Colonic mucosa (tissue), 4 donors: Measurements from ENCODE around the gene USP36. TPM values are rescaled to one million over a fixed set of nuclear protein-coding genes. Genes with fewer than 3 reads are reported as not detected.

Source experiments
- DNase-seq: peaks from one replicate; pipeline ENCODE4 v3.0.0-alpha.2; 2020
- H3K27ac ChIP-seq: fragments of 200-600 bp; one replicate; pipeline ENCODE4 v1.8.0; 2021
- H3K27me3 ChIP-seq: fragments of 200-600 bp; one replicate; pipeline ENCODE4 v1.8.0; 2021
- H3K36me3 ChIP-seq: fragments of 200-600 bp; one replicate; pipeline ENCODE4 v1.8.0; 2021
- H3K4me1 ChIP-seq: fragments of 200-600 bp; one replicate; pipeline ENCODE4 v1.8.0; 2021; ENCODE audit warnings: mild to moderate bottlenecking
- H3K4me3 ChIP-seq: fragments of 200-600 bp; one replicate; pipeline ENCODE4 v1.8.0; 2021
- H3K9ac ChIP-seq, 2 donors: one replicate each; pipeline ENCODE4 v1.7.0; 2013; ENCODE audit warnings: control low read depth in 2 of 2, low read depth in 2 of 2, low read length in 2 of 2
- H3K9me3 ChIP-seq: fragments of 200-600 bp; one replicate; pipeline ENCODE4 v1.8.0; 2021
- intact Hi-C: fragments of 100-400 bp; cut with DNase I; formaldehyde crosslinking; loops from one replicate; pipeline ENCODE4 v1.14.1; 2022
- total RNA-seq, 2 donors: library from RNA; stranded (reverse); fragmentation: NEBNext Ultra II Directional in 1 of 2; extraction: Animal tissue kit (Norgen Biotek cat#: 25700) in 1 of 2; gene quantifications; one replicate each; pipeline ENCODE4 v1.2.1, GENCODE V29; 2021
- TF ChIP-seq, protein P1 (sequence below): fragments of 200-600 bp; IDR thresholded peaks from one replicate; pipeline ENCODE4 v1.8.0; 2022; ENCODE audit warnings: antibody characterized with exemption, mild to moderate bottlenecking
- donor health status: healthy.
- donor health status: DM: no; HTN: no; CAD: no.
- donor health status: DM: no; HTN: no; CAD: no.

USP36 gene
- total RNA-seq, 2 donors from 2014 or later, result 27.4 to 32.6 TPM

DNA sequence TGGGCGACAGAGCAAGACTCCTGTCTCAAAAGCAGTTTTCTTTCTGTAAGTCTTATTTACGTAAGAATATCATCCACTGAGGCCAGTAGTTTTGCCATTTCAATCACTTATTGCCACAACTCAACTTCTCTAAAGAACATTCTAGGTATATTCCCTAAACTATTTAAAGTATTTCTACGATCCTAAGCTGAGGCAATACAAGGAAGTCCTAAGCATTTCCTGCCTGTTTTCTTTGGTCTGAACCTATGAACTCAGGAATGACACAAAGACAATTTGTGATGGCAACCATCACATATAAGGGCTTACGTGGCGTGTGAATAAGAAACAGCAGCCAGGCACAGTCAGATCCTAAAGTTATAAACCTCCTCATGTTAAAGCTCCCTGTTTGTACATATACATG lies 14.2 kb downstream of the USP36 start:
- intact Hi-C loops, result no loop called here
- TF ChIP-seq, protein P1, sequence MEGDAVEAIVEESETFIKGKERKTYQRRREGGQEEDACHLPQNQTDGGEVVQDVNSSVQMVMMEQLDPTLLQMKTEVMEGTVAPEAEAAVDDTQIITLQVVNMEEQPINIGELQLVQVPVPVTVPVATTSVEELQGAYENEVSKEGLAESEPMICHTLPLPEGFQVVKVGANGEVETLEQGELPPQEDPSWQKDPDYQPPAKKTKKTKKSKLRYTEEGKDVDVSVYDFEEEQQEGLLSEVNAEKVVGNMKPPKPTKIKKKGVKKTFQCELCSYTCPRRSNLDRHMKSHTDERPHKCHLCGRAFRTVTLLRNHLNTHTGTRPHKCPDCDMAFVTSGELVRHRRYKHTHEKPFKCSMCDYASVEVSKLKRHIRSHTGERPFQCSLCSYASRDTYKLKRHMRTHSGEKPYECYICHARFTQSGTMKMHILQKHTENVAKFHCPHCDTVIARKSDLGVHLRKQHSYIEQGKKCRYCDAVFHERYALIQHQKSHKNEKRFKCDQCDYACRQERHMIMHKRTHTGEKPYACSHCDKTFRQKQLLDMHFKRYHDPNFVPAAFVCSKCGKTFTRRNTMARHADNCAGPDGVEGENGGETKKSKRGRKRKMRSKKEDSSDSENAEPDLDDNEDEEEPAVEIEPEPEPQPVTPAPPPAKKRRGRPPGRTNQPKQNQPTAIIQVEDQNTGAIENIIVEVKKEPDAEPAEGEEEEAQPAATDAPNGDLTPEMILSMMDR, result no peak
- Histone ChIP-seq H3K36me3 (peaks cover 13% of the 10 kb centered on the region), H3K9ac (no peak overlapping the region), H3K4me1 (no peaks in the 10 kb centered on the region), H3K27ac (no peak overlapping the region), H3K27me3 (no peaks in the 10 kb centered on the region), H3K9me3 (no peaks in the 10 kb centered on the region), H3K4me3 (no peak overlapping the region)
- DNase-seq, result no peak

DNA sequence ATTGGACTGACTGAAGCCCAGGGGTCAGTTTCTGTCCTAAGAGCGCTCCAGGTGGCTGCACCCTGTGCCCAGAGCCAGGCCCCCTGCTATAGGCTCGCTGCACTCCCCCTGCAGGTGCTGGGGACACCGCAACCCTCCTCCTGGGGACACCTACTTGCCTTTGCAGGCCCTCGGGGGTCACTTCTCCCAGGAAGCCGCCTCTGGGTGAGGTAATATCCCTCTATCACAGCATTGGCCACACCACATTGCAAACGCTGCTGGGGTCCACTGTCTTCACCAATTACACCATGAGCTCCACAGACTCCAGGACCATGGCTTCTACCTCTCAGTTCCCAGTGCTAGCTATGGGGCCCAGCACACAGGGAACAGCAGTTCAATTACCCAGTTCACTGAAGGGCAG lies 14.9 kb downstream of the USP36 start:
- H3K4me3 ChIP-seq, result no peak overlapping the region
- H3K4me1 ChIP-seq, result no peaks in the 10 kb centered on the region
- intact Hi-C loops, result no loop called here
- H3K27ac ChIP-seq, result no peak overlapping the region
- TF ChIP-seq, protein P1, result no peak
- peaks cover 13% of the 10 kb centered on the region for H3K36me3 ChIP-seq
- DNase-seq, result no peak
- H3K27me3 ChIP-seq, result no peaks in the 10 kb centered on the region
- H3K9ac ChIP-seq, result no peak overlapping the region
- no peaks in the 10 kb centered on the region for H3K9me3 ChIP-seq

GRCh38 chr17:78824240-78824639 lies 16.4 kb downstream of the USP36 start:
- Histone ChIP-seq H3K9ac (no peak overlapping the region), H3K36me3 (peaks cover 5% of the 10 kb centered on the region), H3K27ac (no peak overlapping the region), H3K9me3 (no peaks in the 10 kb centered on the region), H3K27me3 (no peaks in the 10 kb centered on the region), H3K4me3 (no peak overlapping the region), H3K4me1 (no peaks in the 10 kb centered on the region)
- intact Hi-C loops, result no loop called here
- DNase-seq, result no peak
- TF ChIP-seq, protein P1, result no peak

DNA sequence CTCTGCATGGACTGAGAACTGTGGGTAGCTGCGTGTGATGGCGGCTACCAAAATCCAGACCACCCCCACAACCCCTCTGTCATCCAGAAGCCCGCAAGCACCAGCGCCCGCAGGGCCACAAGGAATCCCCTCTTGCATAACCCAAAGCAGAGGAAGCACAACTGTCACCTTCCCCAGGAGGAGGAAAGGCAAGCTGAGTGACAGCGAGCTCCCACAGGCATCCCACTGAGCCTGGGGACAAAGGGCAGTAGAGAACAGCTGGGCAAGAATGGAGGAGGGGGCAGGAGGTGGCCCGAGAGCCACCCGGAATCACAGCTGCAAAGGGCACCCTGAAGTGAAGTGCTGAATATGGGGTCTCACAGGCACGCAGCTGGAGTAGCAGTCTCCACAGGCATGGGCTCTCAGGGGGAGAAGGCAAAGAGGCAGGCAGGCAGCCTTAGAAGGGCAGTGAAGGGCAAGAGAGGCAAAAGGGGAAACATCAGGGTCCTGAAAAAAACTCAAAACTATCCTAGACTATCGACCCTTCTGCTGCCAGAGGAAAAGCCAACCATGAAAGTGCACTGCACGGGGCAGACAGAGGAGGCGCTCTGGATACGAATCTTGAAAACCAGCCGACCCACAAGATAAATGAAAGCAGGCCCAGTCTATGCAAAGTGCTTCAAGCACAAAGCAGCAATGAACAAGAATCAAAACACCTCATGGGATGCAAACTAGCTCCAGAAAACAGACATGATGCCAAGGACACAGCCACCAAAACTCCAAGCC lies 17.1 kb downstream of the USP36 start:
- DNase-seq, result no peak
- no peak overlapping the region for H3K4me3 ChIP-seq
- H3K27me3 ChIP-seq, result no peaks in the 10 kb centered on the region
- H3K9me3 ChIP-seq, result no peaks in the 10 kb centered on the region
- H3K27ac ChIP-seq, result no peak overlapping the region
- no peak overlapping the region for H3K9ac ChIP-seq
- H3K4me1 ChIP-seq, result no peaks in the 10 kb centered on the region
- intact Hi-C loops, result no loop called here
- H3K36me3 ChIP-seq, result peaks cover 5% of the 10 kb centered on the region
- TF ChIP-seq, protein P1, result no peak

GRCh38 chr17:78822552-78822951 lies 18.1 kb downstream of the USP36 start:
- Histone ChIP-seq H3K4me3 (no peak overlapping the region), H3K27ac (no peak overlapping the region), H3K36me3 (peaks cover 5% of the 10 kb centered on the region), H3K9ac (no peak overlapping the region), H3K9me3 (no peaks in the 10 kb centered on the region), H3K27me3 (no peaks in the 10 kb centered on the region), H3K4me1 (no peaks in the 10 kb centered on the region)
- intact Hi-C loops, result no loop called here
- no peak for DNase-seq
- TF ChIP-seq, protein P1, result no peak
